Sigmoid colon (tissue), 4 donors: ENCODE data around the gene HES2.

ENCODE experiments used
- POLR2AphosphoS5 ChIP-seq, 4 donors: sonication (generic); formaldehyde crosslinking; IDR thresholded peaks; one replicate each; pipeline ENCODE4 v1.6.1; 2017; ENCODE audit warnings: antibody characterized with exemption in 4 of 4
- TF ChIP-seq, protein P1 (sequence below), 4 experiments: fragments of 450-650 bp in 3 of 4; fragments of 200-600 bp in 1 of 4; IDR thresholded peaks; one replicate each; pipeline ENCODE4 v1.5.1; 2016 to 2019; ENCODE audit warnings: antibody characterized with exemption in 4 of 4, mild to moderate bottlenecking in 3 of 4, moderate library complexity in 2 of 4

DNA sequence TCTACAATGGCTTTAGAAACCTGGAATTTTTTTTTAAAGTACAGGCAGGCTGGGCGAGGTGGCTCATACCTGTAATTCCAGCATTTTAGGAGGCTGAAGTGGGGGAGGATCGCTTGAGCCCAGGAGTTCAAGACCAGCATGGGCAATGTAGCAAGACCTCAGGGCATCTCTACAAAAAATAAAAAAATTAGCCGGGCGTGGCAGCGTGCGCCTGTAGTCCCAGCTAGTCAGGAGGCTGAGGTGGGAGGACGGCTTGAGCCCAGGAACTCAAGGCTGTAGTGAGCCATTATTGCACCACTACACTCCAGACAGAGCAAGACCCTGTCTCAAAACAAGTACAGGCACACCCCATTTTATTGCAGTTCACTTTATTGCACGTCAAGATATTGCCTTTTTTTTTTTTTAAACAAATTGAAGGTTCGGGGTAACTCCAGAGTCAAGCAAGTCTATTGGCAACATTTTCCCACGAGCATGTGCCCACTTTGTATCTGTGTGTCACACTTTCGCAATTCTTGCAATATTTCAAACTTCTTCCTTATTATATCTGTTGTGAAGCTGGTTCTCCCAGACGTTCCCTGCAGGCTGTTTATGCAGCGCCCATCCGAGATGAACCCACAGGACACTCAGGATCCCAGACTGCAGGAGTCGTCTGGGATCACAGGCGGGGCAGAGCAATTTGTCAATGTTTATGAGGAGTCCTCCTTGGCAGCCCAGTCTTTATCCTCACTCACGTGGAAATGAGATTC, 4.7 kb downstream of the HES2 start:
- no peak for TF ChIP-seq POLR2AphosphoS5 (IDR thresholded peaks at IDR 0.05)
- TF ChIP-seq, protein P1, sequence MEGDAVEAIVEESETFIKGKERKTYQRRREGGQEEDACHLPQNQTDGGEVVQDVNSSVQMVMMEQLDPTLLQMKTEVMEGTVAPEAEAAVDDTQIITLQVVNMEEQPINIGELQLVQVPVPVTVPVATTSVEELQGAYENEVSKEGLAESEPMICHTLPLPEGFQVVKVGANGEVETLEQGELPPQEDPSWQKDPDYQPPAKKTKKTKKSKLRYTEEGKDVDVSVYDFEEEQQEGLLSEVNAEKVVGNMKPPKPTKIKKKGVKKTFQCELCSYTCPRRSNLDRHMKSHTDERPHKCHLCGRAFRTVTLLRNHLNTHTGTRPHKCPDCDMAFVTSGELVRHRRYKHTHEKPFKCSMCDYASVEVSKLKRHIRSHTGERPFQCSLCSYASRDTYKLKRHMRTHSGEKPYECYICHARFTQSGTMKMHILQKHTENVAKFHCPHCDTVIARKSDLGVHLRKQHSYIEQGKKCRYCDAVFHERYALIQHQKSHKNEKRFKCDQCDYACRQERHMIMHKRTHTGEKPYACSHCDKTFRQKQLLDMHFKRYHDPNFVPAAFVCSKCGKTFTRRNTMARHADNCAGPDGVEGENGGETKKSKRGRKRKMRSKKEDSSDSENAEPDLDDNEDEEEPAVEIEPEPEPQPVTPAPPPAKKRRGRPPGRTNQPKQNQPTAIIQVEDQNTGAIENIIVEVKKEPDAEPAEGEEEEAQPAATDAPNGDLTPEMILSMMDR (IDR thresholded peaks at IDR 0.05): no peak
